Lower leg skin (tissue), 3 donors: ENCODE measurements around the gene PTPRT.

Experiments
- POLR2A ChIP-seq, 2 donors: fragments of 450-650 bp; IDR thresholded peaks; one replicate each; pipeline ENCODE4 v1.6.1; 2016 to 2017; ENCODE audit warnings: antibody characterized with exemption in 2 of 2, mild to moderate bottlenecking in 1 of 2, moderate library complexity in 1 of 2
- TF ChIP-seq, protein P1 (sequence below), 3 donors: fragments of 450-650 bp; IDR thresholded peaks; one replicate each; pipeline ENCODE4 v1.5.1; 2016; ENCODE audit warnings: antibody characterized with exemption in 3 of 3, mild to moderate bottlenecking in 3 of 3, moderate library complexity in 2 of 3

DNA sequence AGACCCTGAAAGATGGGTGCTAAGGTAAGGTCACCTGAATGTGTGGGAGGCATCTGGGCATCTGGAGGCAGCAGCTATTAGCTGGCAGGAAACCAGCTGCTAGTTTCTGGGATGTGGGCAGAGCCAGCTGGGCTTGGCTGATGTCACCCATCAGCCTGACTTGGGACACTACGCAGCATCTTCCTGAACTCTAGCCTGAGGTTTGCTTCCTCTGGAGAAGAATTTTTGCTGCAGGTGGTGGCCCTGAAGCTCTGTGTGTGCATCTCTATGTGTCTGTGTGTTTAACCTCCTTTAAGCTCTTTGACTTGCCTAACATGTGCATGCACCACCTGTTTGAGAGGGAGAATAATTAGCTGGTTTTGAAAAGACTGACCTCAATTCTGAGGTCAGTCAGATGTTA, 1106.4 kb downstream of the PTPRT start:
- TF ChIP-seq, protein P1, sequence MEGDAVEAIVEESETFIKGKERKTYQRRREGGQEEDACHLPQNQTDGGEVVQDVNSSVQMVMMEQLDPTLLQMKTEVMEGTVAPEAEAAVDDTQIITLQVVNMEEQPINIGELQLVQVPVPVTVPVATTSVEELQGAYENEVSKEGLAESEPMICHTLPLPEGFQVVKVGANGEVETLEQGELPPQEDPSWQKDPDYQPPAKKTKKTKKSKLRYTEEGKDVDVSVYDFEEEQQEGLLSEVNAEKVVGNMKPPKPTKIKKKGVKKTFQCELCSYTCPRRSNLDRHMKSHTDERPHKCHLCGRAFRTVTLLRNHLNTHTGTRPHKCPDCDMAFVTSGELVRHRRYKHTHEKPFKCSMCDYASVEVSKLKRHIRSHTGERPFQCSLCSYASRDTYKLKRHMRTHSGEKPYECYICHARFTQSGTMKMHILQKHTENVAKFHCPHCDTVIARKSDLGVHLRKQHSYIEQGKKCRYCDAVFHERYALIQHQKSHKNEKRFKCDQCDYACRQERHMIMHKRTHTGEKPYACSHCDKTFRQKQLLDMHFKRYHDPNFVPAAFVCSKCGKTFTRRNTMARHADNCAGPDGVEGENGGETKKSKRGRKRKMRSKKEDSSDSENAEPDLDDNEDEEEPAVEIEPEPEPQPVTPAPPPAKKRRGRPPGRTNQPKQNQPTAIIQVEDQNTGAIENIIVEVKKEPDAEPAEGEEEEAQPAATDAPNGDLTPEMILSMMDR (IDR thresholded peaks at IDR 0.05): no peak
- no peak for TF ChIP-seq POLR2A (IDR thresholded peaks at IDR 0.05)
